IPS DF 6.9 (cell line): ENCODE data around the gene TAF11L7.
"Not testable (repeated sequence)": the region's sequence is repeated elsewhere in the genome, so short reads cannot be mapped to it uniquely, and the experiment has no call there.

Experiments
- DNase-seq: peaks from one replicate; pipeline ENCODE4 v3.0.0-alpha.2; 2013; ENCODE audit warnings: low read depth, low spot score
- H3K27ac ChIP-seq: one replicate; pipeline ENCODE4 v1.5.1; 2013; ENCODE audit warnings: low read length, control low read depth
- H3K27me3 ChIP-seq: 2 replicates; pipeline ENCODE4 v1.6.1; 2013; ENCODE audit warnings: mild to moderate bottlenecking, low read length; ENCODE audit not compliant: control insufficient read depth, insufficient read depth
- H3K36me3 ChIP-seq: 2 replicates; pipeline ENCODE4 v1.6.1; 2013; ENCODE audit warnings: low read length; ENCODE audit not compliant: control insufficient read depth, insufficient read depth
- H3K4me1 ChIP-seq: 2 replicates; pipeline ENCODE4 v1.6.1; 2013; ENCODE audit warnings: low read length; ENCODE audit not compliant: control insufficient read depth, insufficient read depth
- H3K4me3 ChIP-seq: 2 replicates; pipeline ENCODE4 v1.5.1; 2013; ENCODE audit warnings: mild to moderate bottlenecking, low read length
- H3K9me3 ChIP-seq: 2 replicates; pipeline ENCODE4 v1.6.1; 2013; ENCODE audit warnings: low read length, inconsistent platforms; ENCODE audit not compliant: control insufficient read depth, insufficient read depth
- WGBS: extraction: QIAGEN DNeasy Blood & Tissue Kit; methylation state at CpG from one replicate; pipeline ENCODE4 v1.1.7; 2013; ENCODE audit warnings: mixed read lengths, missing lambda C conversion rate; ENCODE audit not compliant: insufficient read length, insufficient coverage; 5-methylcytosine and 5-hydroxymethylcytosine counted together

TAF11L7 gene

DNA sequence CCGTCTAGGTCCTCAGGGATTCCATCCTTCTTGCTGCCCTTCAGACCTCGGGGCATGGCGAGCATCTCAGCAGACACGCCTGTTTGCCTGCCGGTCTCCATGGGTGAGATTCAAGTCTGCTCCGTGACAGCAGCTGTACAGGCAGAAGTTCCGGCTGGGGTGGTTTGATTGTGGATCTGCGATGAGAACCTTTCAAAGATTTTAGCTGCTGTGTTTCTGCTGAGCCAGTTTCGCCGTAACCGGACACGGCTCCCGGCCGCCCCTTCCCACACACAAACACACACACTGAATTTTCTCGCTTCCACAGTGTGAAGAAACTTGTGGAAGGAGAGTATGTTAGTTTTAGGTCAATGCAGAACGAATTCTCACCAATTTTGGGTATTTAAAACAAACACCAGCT lies at the start of gene TAF11L7:
Gene TAF11L7 (minus strand): TSS at position 101 of the 400 bp plus-strand sequence.
- not testable (repeated sequence) for H3K27ac ChIP-seq, H3K27me3 ChIP-seq, H3K9me3 ChIP-seq, H3K4me3 ChIP-seq, H3K4me1 ChIP-seq, H3K36me3 ChIP-seq, DNase-seq
- no CpG with 5 or more reads among the region's 16 CpGs for WGBS

DNA sequence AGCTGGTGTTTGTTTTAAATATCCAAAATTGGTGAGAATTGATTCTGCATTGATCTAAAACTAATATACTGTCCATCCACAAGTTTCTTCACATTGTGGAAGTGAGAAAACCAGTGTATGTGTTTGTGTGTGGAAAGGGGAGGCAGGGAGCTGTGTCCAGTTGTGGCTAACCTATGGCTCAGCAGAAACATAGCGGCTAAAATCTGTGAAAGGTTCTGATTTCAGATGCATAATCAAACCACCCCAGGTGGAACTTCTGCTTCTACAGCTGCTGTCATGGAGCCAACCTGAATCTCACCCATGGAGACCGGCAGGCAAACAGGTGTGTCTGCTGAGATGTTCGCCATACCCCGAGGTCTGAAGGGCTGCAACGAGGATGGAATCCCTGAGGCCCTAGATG lies 48.6 kb upstream of the TAF11L7 start, which contains the start of gene TAF11L14:
Gene TAF11L14 (plus strand): TSS at position 301 of the 400 bp plus-strand sequence.
- Histone ChIP-seq H3K36me3 (no peaks in the 10 kb centered on the region), H3K9me3 (no peaks in the 10 kb centered on the region), H3K4me1 (no peaks in the 10 kb centered on the region), H3K27ac (no peak within 1 kb of the TSS), H3K4me3 (no peak within 1 kb of the TSS), H3K27me3 (no peaks in the 10 kb centered on the region)
- WGBS = no CpG with 5 or more reads among the region's 5 CpGs
- DNase-seq = no peak

- H3K4me3 ChIP-seq, DNase-seq, H3K27me3 ChIP-seq, H3K4me1 ChIP-seq, H3K27ac ChIP-seq, H3K36me3 ChIP-seq, H3K9me3 ChIP-seq: not testable (repeated sequence)
- WGBS = no CpG with 5 or more reads among the region's 12 CpGs
These were observed 46.2 kb upstream of the TAF11L7 start, which contains the start of gene TAF11L13 for GRCh38 chr5:17631788-17632187. TSS of gene TAF11L13 (plus strand) at chr5:17632088.

DNA sequence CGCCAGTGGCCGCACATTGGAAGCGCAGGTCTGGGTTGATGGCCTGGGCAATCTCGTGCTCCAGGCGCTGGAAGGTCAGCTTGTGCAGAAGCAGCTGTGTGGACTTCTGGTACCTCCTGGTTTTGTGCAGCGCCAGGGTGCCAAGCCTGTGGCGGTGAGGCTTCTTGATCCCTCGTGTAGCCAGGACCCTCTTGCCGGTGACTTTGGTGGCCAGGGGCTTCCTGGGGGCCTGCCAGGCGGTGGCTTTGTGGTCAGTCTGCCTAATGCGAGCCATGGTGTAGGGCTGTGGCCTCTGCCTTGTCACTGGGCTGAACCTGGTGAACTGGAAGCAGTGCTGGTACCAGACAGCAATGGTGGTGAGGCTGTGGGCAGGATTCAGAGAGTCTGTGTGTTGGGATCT lies 40.1 kb upstream of the TAF11L7 start:
- Histone ChIP-seq H3K27ac (no peak overlapping the region), H3K9me3 (no peaks in the 10 kb centered on the region), H3K36me3 (no peaks in the 10 kb centered on the region), H3K4me1 (no peaks in the 10 kb centered on the region), H3K27me3 (no peaks in the 10 kb centered on the region), H3K4me3 (no peak overlapping the region)
- WGBS = no CpG with 5 or more reads among the region's 11 CpGs
- DNase-seq = no peak

DNA sequence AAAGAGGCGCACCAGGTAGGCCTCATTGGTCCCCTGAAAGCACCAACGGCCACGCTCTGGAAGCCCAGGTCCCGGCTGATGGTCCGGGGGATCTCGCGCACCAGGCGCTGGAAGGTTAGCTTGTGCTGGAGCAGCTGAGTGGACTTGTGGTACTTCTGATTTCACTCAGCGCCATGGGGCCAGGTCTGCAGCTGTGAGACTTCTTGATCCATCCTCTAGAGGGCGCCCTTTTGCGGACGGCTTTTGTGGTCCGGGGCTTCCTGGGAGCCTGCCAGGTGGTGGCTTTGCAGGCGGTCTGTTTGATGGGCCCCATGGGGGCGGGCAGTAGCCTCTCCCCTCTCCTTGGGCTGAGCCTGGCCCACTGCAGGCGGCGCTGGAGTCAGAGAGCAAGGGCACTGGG lies 35.1 kb upstream of the TAF11L7 start:
- H3K27ac ChIP-seq = no peak overlapping the region
- DNase-seq = peak; percentile 2
- H3K36me3 ChIP-seq = no peaks in the 10 kb centered on the region
- no peaks in the 10 kb centered on the region for H3K9me3 ChIP-seq
- no peak overlapping the region for H3K4me3 ChIP-seq
- WGBS = no CpG with 5 or more reads among the region's 17 CpGs
- H3K4me1 ChIP-seq = no peaks in the 10 kb centered on the region
- no peaks in the 10 kb centered on the region for H3K27me3 ChIP-seq

DNA sequence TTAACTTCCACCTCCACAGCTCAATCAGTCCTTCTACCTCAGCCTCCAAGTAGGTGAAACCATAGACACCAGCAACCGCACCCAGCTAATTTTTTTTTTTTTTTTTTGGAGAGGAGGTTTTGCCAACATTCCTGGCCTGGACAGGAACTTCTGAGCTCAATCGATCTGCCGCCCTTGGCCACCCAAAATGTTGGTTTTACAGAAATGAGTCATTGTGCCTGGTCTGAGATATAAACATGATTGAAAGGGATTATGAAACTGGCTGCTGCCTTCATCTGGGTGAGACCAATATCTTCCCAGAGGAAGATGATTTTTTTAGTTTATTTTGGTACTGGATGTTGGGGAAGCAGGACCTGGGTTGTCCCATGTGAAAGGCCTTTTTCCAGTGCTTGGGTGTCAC lies 33.8 kb upstream of the TAF11L7 start:
- H3K27ac ChIP-seq = no peak overlapping the region
- H3K27me3 ChIP-seq = no peaks in the 10 kb centered on the region
- DNase-seq = no peak
- no peak overlapping the region for H3K4me3 ChIP-seq
- no peaks in the 10 kb centered on the region for H3K36me3 ChIP-seq
- H3K4me1 ChIP-seq = no peaks in the 10 kb centered on the region
- no peaks in the 10 kb centered on the region for H3K9me3 ChIP-seq
- WGBS = no CpG with 5 or more reads among the region's 3 CpGs

DNA sequence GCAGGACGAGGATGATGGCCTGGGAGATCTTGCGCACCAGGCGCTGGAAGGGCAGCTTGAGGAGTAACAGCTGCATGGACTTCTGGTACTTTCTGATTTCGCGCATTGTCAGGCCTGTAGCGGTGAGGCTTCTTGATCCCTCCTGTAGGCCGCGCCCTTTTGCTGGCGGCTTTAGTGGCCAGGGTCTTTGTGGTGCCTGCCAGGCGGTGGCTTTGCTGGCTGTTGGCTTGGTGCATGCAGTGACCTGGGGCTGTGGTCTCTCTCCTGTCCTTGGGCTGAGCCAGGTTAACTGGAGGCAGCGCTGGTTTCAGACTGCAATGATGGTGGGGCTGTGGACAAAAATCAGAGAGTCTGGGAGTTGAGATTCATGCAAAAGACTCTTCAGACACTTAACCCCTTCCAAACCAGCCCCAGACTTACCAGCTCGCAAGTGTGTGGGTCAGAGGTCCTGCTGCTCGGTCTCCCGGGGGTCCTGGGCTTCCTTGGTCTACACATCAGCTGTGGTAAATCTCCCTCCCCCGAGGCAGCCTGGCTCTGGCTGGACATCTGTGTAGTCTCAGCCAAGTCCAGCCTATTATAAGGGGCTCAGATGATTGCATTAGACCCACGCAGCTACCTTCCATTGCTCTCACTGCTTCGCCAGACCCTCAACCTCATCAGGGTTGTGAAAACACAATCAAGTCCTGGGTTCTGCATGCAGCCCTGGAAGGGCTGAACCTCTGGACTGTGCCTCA lies 29.5 kb upstream of the TAF11L7 start:
- DNase-seq = no peak
- Histone ChIP-seq H3K27me3 (no peaks in the 10 kb centered on the region), H3K36me3 (no peaks in the 10 kb centered on the region), H3K4me3 (no peak overlapping the region), H3K27ac (no peak overlapping the region), H3K9me3 (no peaks in the 10 kb centered on the region), H3K4me1 (no peaks in the 10 kb centered on the region)
- no CpG with 5 or more reads among the region's 17 CpGs for whole genome bisulfite sequencing

- not testable (repeated sequence) for DNase-seq, H3K27me3 ChIP-seq
- WGBS = no CpG with 5 or more reads among the region's 2 CpGs
These were observed 24.5 kb upstream of the TAF11L7 start, which contains the start of gene TAF11L12 for GRCh38 chr5:17610092-17610491. TSS of gene TAF11L12 (plus strand) at chr5:17610392.

DNA sequence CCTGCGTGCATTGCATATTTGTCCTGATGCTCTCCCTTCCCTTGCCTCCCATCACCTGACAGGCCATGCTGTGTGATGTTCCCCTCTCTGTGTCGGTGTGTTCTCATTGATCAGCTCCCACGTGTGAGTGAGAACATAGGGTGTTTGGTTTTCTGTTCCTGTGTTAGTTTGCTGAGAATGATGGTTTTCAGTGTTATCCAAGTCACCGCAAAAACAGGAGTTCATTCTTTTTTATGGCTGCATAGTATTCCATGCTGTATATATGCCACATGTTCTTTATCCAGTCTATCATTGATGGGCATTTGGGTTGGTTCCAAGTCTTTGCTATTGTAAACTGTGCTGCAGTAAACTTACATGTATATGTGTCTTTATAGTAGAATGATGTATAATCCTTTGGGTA lies 21.9 kb upstream of the TAF11L7 start:
- not testable (repeated sequence) for H3K4me1 ChIP-seq, H3K4me3 ChIP-seq, H3K27ac ChIP-seq, H3K9me3 ChIP-seq, H3K36me3 ChIP-seq, DNase-seq, H3K27me3 ChIP-seq
- no CpG with 5 or more reads among the region's 4 CpGs for WGBS

More at GRCh38 chr5:17610092-17610491, 24.5 kb upstream of the TAF11L7 start, which contains the start of gene TAF11L12:
- not testable (repeated sequence) for H3K9me3 ChIP-seq, H3K36me3 ChIP-seq, H3K4me1 ChIP-seq, H3K4me3 ChIP-seq, H3K27ac ChIP-seq

DNA sequence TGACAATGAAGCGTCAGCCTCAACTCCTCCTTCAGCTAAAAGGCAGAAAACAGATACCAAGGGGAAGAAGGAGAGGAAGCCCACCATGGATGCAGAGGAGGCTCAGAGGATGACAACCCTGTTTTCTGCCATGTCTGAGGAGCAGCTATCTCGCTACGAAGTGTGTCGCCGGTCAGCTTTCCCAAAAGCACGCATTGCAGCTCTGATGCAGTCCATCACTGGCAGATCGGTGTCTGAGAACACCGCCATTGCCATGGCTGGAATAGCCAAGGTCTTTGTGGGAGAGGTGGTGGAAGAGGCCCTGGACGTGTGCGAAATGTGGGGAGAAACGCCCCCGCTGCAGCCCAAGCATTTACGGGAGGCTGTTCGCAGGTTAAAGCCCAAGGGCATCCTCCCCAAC lies 19.4 kb upstream of the TAF11L7 start:
- DNase-seq = no peak
- H3K36me3 ChIP-seq = no peaks in the 10 kb centered on the region
- H3K27ac ChIP-seq = no peak overlapping the region
- no peak overlapping the region for H3K4me3 ChIP-seq
- H3K4me1 ChIP-seq = no peaks in the 10 kb centered on the region
- no peaks in the 10 kb centered on the region for H3K27me3 ChIP-seq
- WGBS = no CpG with 5 or more reads among the region's 14 CpGs
- no peaks in the 10 kb centered on the region for H3K9me3 ChIP-seq

- H3K4me3 ChIP-seq, H3K4me1 ChIP-seq, H3K9me3 ChIP-seq, H3K27me3 ChIP-seq, H3K27ac ChIP-seq, DNase-seq, H3K36me3 ChIP-seq: not testable (repeated sequence)
- WGBS = no CpG with 5 or more reads among the region's 6 CpGs
These were observed 18.3 kb upstream of the TAF11L7 start, which contains the start of gene TAF11L11 for GRCh38 chr5:17603880-17604279. TSS of gene TAF11L11 (plus strand) at chr5:17604183.
